ENCODE measurements around the gene PHF12.

DNA sequence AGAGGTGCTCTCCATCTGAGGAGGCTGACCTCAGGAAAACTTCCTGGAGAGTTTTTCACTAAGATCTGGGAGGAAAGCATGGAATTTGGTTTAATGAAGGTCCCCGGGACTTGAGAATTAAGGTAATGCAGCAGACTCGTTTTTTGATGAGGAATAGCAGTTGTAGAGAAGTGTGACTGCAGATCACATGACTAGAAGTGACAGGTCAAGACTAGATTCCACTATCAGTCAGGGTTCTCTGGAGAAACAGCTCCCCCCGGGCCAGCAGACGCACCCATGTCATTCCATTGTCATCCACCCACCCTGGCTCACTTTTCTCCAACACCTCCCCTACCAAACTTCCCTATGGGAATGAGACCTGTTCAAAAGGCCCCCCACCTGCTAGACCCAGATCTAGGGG is 46.5 kb downstream of the PHF12 start:
- TF ChIP-seq, protein P1, sequence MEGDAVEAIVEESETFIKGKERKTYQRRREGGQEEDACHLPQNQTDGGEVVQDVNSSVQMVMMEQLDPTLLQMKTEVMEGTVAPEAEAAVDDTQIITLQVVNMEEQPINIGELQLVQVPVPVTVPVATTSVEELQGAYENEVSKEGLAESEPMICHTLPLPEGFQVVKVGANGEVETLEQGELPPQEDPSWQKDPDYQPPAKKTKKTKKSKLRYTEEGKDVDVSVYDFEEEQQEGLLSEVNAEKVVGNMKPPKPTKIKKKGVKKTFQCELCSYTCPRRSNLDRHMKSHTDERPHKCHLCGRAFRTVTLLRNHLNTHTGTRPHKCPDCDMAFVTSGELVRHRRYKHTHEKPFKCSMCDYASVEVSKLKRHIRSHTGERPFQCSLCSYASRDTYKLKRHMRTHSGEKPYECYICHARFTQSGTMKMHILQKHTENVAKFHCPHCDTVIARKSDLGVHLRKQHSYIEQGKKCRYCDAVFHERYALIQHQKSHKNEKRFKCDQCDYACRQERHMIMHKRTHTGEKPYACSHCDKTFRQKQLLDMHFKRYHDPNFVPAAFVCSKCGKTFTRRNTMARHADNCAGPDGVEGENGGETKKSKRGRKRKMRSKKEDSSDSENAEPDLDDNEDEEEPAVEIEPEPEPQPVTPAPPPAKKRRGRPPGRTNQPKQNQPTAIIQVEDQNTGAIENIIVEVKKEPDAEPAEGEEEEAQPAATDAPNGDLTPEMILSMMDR (IDR thresholded peaks at IDR 0.05) = no peak
- TF ChIP-seq POLR2A (IDR thresholded peaks at IDR 0.05) = no peak
